ENCODE data around the gene KRTAP10-6.

DNA sequence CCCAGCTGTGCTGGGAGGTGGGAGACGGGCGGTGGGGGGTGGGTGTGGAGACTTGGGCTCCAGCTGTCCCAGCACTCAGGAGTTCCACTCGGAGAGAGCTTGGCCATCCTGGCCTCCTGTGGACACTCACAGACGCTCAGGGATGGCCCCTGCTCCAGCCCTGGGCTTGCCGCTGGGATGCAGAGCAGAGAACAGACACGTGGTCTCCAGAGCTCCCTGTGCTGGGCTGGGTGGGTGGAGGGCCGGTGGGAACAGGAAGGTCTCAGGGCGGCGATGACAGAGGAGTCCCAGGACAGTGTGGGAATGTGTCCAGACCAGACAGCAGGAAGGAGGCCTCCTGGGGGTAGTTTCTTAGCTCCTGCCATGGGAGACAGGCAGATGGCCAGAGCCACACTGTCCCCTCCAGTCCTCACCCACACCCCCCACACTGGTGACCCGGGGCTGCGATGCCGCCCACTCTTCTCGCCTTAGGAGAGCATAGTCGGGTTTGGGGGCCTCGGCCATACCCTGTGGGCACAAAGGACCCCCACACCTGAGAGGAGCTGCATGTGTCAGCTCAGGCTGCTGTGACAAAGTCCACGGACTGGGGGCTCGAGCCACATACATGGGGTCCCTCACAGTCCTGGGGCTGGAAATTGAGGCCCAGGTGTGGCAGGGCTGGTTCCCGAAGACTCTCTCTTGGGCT is 36.5 kb upstream of the KRTAP10-6 start:
- TF ChIP-seq, protein P1, sequence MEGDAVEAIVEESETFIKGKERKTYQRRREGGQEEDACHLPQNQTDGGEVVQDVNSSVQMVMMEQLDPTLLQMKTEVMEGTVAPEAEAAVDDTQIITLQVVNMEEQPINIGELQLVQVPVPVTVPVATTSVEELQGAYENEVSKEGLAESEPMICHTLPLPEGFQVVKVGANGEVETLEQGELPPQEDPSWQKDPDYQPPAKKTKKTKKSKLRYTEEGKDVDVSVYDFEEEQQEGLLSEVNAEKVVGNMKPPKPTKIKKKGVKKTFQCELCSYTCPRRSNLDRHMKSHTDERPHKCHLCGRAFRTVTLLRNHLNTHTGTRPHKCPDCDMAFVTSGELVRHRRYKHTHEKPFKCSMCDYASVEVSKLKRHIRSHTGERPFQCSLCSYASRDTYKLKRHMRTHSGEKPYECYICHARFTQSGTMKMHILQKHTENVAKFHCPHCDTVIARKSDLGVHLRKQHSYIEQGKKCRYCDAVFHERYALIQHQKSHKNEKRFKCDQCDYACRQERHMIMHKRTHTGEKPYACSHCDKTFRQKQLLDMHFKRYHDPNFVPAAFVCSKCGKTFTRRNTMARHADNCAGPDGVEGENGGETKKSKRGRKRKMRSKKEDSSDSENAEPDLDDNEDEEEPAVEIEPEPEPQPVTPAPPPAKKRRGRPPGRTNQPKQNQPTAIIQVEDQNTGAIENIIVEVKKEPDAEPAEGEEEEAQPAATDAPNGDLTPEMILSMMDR (IDR thresholded peaks at IDR 0.05) = no peak
- no peak for TF ChIP-seq POLR2A (IDR thresholded peaks at IDR 0.05)
- TF ChIP-seq POLR2AphosphoS5 (IDR thresholded peaks at IDR 0.05) = no peak
- no peak for TF ChIP-seq EP300 (IDR thresholded peaks at IDR 0.05)
